HG03108 (cell line): Measurements from ENCODE around the gene SEMA3B.
A peak's percentile ranks its signal among the peaks of the same experiment; 100 is the strongest.
"Not testable (repeated sequence)": the region's sequence is repeated elsewhere in the genome, so short reads cannot be mapped to it uniquely, and the experiment has no call there.

Experiments used
- ATAC-seq: cut with Tn5 transposase; IDR thresholded peaks from one replicate; pipeline ENCODE4 v1.9.1; 2021; ENCODE audit warnings: moderate library complexity; ENCODE audit not compliant: unreplicated experiment

The SEMA3B gene

DNA sequence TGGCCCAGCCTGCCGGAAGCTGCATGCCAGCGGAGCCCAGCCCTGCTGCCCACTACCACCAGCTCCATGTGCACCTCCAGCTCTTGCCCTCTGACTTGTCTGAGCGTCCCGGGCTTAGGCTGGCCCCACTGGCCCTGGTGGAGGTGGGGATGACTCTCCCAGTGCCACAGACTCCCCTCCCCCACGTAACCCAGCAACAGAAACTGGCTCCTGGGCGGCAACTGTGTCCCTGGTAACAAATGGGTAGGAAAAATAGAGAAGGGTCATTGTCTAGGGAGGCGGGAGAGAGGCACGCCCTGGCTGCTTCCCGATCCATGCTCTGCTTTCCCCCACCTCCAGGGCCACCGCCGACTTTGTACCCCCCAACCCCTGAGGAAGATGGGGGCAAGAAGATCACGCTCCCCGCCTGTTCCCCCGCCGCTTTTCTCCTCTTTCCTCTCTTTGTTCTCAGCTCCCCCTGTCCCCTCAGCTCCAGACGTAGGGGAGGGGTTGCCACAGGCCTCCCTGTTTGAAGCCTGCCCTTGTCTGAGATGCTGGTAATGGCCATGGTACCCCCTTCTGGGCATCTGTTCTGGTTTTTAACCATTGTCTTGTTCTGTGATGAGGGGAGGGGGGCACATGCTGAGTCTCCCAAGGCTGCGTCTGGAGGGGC is 10.8 kb upstream of the SEMA3B start:
- ATAC-seq: no peak

DNA sequence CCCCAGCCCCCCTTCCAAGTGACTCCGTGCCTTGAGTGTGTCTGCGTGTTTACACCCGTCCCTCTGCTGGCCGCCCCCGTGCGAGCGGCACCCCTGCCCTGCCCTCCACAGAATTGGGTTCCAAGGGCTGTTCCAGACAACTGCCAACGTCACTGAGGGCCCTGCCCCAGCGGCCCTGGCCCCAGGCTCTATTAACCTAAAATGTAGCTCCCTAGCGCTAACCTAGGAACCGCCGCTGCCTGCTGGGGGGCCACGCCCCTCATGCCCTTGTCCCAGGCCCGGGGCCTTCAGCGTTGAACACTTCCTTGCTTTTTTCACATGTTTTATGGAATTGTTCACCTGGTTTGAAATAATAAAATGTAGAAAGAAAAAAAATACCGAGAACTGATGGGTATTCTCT is 10.0 kb upstream of the SEMA3B start:
- ATAC-seq: no peak

DNA sequence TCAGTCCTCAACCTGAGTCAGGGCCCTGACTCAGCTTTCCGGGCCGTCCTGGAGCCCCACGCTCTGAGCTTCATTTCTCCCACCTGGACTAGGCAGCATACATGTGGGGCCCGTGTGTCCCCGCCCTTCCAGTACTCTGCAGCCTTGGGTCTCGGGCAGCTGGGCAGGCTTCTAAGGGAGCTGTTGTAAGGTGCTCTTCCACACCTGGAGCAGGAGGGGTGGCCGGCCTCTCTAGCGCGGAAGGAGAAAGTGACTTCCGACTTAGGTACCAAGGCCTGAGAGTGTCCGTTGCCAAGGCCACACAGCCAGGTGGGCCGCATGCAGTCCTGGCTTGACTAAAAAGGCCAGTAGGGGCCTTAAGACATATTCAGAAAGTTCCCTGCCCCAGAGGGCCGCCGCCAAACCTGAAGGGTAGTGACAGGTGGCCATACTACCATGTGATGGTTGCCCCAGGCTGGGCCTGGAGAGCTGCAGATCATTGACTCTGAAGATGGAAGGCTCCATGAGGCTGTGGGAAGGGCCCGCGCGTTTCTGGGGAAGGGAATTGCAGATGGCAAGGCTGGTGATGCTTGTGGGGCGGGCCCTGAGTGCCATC is 9.4 kb upstream of the SEMA3B start:
- no peak for ATAC-seq

DNA sequence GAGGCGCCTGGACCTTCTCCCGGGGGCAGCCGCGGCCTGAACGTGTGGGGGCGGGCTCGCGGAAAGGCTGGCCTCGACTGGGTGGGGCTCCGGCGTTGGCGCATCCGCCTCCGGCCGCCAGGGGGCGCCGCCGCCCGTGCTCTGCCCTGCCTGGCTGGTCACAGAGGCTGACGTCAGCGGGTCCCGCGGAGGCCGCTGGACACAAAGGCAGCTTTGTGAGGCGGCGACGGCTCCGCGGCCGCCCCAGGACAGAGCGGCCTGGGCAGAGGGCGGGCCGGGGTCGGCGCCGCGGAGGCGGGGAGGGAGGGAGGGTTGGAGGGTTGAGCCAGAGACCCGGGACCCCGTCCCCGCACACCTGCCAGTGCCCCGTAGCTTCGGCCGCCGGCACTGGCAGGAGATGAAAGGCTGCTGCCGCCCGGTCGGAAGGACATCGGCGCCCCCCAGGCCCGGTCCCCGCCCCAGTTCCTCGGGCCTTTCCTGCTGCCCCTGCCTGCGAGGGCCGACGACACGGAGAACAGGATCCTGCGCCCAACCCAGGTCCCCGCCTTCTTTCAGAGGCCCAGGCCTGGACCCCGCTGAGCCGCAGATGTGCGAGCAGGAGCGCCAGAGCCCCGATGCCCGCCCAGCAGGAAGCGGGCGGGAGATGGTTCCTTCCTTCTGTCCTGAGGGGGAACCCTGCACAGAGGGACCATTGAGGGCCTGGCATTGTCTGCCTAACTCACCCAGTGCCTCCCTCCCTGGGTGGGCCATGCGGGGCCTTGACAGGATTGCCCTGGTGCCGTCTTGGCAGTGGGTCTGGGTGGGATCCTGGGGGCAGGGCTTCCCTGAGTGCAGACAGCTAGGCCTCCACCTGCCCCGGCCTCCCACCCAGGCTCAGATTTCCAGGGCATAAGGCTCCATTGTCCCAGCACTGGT is 8.7 kb upstream of the SEMA3B start:
- ATAC-seq: peak; percentile 89

DNA sequence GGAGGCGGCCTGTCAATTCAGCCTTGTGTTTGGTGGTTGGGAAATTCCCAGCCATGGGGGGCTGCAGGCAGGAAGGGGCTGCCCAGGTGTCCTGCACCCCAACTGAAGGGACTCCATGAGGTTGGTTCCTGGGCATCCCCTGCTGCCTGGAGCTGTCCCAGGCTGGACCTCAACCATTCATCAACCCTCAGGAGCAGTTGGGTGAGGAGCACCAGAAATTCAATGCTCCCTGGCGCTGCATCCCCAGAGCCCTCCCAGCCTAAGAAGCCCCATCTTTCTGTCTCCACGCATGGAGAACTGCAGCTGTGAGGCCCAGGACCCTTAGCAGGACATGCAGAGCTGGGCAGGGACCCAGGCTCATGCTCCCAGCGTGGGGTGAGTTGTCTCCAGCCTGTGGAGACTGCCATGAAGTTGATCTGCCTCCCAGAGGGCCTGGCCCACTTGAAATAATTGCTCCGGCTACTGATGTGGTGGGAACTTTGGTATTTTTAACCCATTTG is 8.0 kb upstream of the SEMA3B start:
- no peak for ATAC-seq

DNA sequence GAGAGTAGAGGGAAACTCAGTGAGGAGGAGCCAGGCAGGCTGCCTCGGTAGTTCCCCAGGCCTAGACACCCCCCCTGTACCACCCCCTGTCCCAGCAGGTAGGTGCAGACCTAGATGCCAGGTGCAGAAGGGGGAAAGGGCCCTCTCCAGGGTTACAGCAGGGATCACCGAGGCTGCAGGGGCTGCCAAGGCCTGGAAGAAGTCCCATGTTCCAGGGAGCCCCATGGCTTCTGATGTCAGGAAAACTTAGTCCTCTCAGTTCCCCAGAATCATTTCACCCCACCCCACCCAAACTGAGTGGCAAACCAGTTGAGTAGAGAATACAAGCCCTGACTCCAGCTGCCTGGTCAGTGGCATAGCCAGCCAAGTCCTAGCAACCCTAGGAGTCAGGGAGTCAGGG is 7.4 kb upstream of the SEMA3B start:
- ATAC-seq: no peak

DNA sequence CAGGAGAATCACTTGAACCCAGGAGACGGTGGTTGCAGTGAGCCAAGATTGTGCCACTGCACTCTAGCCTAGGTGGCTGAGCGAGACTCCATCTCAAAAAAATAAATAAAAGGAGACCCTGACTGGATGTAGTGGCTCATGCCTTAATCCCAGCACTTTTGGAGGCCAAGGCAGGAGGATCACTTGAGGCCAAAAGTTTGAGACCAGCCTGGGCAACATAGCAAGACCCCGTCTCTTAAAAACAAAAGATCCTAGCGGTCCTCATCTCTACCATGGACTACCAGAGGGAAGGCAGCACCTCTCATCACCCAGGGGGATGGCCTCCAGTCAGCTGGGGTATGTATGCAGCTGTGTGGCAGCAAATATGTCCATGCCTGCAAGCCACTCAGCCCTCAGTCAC is 6.7 kb upstream of the SEMA3B start:
- not testable (repeated sequence) for ATAC-seq

DNA sequence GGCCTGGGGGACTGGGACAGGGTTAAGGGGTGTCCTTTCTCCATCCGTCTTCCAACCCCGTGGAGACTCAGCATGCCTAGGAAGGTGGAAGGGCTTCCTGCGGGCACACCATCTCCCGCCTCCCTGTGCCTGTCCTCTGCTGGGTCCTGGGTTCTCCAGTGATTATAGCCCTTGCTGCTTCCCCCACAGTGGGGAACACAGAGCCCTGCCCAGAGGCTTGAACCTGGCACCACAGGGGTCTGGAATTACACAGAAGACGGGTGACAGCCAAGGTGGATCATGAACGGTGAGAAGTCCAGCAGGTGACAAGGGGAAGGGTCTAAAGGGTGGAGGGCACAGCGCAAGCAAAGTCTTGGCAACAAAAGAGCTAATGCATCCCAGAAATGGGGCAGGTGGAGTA is 6.2 kb upstream of the SEMA3B start:
- ATAC-seq: no peak

DNA sequence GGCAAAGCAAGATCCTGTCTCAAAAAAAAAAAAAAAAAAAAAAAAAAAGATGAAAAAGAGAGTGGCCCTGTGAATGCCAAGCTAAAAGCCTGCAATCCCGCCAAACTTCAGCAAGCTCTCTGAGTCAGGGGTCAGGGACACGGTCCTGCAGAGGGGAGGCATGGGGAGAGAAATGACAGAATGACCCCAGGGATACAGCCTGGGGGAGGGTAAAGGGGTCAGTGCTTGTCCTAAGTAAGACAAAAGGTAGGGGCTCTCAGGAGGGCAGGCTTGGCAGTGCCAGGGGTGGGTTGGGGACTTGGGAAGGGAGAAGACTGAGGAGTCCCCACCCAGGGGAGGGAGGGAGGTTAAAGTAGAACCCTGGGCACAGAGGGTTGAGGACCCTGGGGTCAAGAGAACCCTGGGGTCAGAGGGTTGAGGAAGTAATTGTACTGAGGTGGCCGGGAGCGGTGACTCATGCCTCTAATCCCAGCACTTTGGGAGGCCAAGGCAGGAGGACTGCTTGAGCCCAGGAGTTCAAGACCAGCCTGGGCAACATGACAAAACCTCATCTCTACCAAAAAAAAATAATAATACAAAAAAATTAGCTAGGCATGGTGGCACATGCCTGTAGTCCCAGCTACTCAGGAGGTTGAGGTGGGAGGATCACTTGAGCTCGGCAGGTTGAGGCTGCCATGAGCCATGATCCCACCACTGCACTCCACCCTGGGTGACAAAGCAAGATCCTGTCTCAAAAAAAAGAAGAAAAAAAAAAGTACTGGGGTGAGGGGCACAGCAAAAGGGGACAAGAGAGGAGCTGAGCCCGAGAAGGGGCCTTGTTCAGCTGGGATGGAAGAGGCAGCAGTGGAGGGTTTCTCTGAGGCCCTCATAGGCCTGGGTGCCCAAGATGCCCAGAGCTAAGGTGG is 5.2 kb upstream of the SEMA3B start:
- ATAC-seq: no peak

DNA sequence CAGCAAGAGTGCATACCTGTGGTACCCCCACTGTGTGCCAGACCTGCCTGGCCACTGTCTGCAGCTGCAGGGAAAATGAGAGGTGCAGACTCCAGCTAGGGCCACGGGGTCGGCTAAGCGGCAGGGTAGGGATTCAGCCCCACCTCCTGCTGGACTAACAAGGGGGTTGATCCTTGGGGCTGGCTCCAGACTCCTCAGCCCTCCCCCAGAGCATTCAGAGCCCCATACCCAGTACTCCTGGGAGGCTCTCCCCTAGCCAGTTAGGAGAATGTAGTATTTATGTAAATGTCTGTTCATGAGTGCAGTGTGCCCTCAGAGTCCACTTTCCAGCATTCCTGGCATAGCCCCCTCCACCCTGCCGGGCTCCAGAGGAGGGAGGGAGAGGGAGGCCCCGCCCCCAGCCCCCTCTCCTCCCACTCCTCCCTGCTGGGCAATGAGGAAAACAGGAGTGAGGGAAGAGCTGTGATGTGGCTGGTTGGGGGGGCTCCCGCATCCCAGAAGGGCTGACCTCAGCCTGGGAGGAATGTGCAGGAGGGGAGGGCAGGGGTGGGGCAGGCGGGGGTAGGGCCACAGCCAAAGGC is 4.5 kb upstream of the SEMA3B start:
- no peak for ATAC-seq

DNA sequence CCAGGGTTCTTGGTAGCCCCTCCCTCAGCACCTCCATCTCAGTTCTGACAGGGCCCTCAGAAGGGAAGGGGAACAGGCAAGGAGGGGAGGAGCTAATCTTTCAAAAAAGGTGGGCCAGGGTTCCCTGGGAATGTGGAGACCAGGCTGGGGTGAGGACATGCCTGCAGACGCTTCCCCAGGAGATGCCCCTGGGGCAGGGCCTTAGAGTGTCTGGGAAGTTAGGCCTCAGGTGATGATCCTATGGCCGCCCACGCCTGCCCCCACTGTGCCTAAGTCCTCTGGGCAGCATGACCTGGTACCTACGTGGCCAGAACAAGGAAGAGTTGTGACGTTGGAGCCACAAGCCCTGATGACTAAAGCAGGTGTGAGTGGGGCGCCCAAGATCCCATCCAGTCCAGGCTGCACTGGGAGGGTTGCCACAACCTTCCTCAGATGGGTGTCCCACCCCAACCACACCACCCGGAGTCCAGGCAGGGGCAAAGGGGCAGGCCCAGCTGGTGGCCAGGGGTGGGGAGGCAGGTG is 3.9 kb upstream of the SEMA3B start:
- ATAC-seq: no peak

DNA sequence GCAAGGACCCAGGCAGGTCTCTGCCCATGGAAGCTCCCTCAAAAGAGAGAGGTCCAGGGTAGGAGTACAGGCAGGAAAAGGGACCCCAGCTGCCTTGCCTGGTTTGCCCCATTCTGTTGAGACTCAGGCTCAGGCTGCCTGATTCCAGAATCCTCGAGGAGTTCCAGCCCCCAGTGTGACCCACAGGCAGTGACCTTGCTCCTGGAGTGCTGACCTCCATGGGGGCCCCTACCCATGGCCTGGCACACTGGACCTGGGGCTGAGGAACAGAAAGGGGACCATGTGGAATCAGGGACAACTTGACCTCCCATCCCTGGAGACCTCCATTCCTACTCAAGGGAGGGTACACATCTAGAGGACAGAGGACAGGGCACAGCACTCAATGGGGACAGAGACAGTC is 3.4 kb upstream of the SEMA3B start:
- ATAC-seq: no peak

DNA sequence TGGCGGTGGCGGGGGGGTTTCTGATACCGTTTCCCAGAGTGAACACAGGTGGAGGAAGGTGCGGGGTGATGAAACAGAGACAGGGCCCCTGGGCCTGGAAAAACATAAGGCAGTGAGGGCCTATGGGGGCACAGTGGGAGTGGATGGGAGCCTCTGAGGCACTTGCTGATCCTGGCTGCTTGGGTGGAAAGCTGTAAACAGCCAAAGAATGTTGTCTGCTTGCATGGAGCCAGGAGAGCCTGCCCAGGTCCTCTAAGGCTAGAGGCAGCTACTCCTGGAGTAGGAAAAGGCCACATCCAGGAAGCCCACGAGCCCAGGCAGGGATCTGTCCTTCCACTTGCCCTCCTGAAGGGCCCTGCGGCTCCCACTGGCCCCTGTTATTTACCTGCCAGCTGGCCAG is 2.9 kb upstream of the SEMA3B start:
- no peak for ATAC-seq

DNA sequence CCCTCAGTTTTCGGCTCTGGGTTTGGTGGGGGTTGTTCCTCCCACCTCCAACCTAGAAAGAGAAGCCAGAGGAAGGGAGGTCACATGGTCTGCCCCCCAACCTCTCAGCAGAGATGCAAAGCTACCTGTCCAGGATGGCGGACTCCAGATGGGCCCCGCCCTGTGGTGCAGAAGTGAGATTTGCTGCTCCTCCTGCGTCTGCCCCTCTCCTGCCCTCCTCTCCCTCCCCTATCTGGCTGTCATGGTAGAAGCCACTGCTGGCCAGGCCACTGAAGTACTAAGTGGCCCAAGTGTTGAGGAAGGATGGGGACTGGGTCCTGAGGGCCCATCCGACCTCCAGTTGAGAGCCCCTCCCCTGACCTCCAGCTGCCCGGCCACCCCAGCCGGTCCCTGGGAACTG is 2.1 kb upstream of the SEMA3B start:
- ATAC-seq: no peak

DNA sequence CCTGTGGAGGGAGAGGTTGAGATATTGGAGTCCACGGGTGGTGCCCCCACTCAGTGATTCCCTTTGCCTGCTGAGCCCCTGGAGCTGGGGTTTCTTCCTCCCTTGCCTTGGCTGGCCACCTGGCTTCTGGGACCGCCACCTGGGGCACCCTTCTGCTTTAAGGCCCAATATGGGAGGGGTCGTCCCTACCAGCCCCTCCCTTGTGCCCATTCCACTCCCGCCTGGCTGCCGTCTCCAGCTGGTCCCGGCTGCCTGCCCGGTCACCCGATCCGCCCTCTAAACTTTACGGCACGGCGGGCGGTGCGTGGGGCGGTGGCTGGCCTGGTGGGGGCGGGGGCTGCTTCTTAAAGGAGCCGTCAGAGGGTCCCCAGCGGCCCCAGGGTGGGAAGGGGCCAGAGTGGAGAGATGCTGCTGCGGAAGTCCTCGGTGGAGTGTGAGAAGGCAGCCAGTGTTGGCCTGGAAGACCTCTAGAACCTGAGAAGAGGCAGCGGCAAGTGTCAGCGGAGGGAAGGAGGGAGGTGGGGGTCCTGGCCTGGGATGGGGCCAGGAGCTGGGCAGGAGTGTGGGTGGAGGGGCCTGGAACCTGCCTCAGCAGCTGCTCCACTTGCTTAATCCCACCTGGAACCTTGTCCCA is 1.6 kb upstream of the SEMA3B start:
- ATAC-seq: no peak

DNA sequence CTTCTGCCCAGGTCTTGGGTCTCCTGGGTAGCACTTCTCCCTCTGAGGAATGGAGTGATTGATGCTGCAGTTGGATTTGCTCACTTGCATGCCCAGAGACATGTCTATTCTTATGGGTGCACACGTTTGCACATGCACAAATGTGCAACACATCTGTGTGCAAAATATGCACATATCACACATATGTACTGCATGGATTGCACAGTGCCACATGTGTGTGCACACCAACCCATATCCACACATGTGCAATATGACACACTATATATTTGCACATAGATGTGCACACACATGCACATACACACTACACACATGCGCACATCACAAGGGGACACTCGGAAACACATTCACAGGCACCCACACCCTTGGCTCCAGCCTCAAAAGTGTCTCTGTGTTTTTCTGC is 671 bp upstream of the SEMA3B start:
- no peak for ATAC-seq

DNA sequence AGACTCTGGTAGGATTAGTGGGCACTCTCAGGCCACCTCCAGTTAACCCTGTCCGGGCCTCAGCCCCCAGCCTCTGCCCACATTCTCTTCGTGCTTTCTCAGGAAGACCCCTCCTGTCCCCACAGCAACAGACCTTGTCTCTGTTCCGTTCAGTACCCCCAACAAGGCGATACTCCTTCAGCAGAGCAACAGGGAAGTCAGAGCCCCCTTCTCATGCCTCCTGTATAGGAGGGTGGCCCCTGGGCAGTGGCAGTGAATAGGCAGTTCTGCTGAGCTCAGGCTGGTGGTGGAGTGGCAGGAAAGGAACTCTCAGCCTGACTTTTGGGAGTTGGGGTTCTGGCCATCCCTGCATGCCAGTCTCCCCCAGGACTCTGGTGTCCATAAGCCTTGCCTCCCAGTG is 513 bp downstream of the SEMA3B start:
- no peak for ATAC-seq

DNA sequence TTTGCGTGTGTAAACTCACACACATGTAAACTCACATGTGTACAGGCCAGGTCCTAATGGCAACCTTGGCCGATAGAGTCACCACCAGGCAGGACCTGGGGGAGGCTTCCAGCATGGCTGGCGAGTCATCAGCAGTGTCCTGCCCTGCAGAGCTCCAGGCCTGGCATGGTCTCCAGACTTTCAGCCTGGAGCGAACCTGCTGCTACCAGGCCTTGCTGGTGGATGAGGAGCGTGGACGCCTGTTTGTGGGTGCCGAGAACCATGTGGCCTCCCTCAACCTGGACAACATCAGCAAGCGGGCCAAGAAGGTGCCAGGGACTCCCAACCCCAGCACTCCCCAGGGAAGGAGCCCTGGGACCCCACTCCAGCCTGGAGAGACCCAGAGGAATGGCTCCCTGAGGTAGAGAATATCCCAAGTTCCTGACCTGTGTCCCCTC is 1.0 kb downstream of the SEMA3B start:
- no peak for ATAC-seq

DNA sequence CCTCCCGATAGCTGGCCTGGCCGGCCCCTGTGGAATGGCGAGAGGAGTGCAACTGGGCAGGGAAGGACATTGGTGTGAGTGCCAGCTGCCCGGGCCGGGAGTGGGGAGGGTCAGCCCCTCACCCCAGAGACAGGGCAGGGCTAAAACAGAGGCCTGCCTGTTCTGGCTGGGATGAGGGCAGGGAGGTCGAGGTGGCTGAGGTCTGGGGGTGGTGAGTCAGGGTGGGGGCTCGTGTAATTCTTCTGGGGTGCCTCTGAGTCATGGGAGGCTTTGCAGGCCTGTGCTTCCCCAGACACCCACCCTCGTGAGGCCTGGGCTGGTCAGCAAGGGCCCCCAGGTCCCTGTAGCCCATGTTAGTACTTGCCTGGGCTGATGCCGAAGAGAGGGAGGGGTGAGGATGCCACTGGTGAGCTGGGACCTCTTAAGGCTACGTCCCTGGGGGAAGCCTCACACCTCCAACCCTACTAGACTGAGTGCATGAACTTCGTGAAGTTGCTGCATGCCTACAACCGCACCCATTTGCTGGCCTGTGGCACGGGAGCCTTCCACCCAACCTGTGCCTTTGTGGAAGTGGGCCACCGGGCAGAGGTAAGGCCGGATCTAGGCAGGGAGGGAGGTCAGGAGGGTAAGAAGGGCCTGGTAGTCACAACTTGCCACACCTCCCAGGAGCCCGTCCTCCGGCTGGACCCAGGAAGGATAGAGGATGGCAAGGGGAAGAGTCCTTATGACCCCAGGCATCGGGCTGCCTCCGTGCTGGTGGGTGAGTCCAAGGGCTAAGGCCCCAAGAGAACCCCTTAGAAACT is 1.7 kb downstream of the SEMA3B start:
- ATAC-seq: no peak
